Heart right ventricle (tissue), 16 donors: ENCODE measurements around the gene TCF12. TPM values are rescaled to one million over a fixed set of nuclear protein-coding genes. Genes with fewer than 3 reads are reported as not detected.

ENCODE experiments used
- ATAC-seq, 8 donors: fragments of 200-7000 bp; cut with Tn5 transposase; one replicate each; pipeline ENCODE4 v1.9.1; 2020; ENCODE audit warnings: mild to moderate bottlenecking in 8 of 8, moderate library complexity in 8 of 8, moderate number of reproducible peaks in 1 of 8
- DNase-seq, 2 donors: peaks; one replicate each; pipeline ENCODE4 v3.0.0-alpha.2; 2020
- H3K27ac ChIP-seq, 10 donors: fragments of 200-600 bp; sonication (generic) in 2 of 10; one replicate each; pipeline versions ENCODE4 v1.5.0 to v1.8.0; 2020 to 2022; ENCODE audit warnings: mild to moderate bottlenecking in 3 of 10
- H3K27me3 ChIP-seq, 7 donors: fragments of 200-600 bp; one replicate each; pipeline ENCODE4 v1.8.0; 2021 to 2022; ENCODE audit warnings: mild to moderate bottlenecking in 2 of 7
- H3K36me3 ChIP-seq, 9 donors: fragments of 200-600 bp; sonication (generic) in 1 of 9; one replicate each; pipeline versions ENCODE4 v1.5.0 to v1.8.0; 2020 to 2022; ENCODE audit warnings: mild to moderate bottlenecking in 2 of 9
- H3K4me1 ChIP-seq, 9 donors: fragments of 200-600 bp; sonication (generic) in 1 of 9; one replicate each; pipeline versions ENCODE4 v1.5.0 to v1.8.0; 2020 to 2022; ENCODE audit warnings: mild to moderate bottlenecking in 4 of 9
- H3K4me3 ChIP-seq, 10 donors: fragments of 200-600 bp; sonication (generic) in 2 of 10; one replicate each; pipeline versions ENCODE4 v1.5.0 to v1.8.0; 2020 to 2022; ENCODE audit warnings: mild to moderate bottlenecking in 7 of 10, moderate library complexity in 2 of 10
- H3K9me3 ChIP-seq, 11 donors: fragments of 200-600 bp in 10 of 11; sonication (generic) in 2 of 11; one replicate each; pipeline versions ENCODE4 v1.5.0 to v1.8.0; 2013 to 2022; ENCODE audit warnings: mild to moderate bottlenecking in 2 of 11, control low read depth in 1 of 11, moderate library complexity in 1 of 11
- WGBS, 2 donors: extraction: QIAGEN DNeasy Blood & Tissue Kit; methylation state at CpG; one replicate each; pipeline ENCODE4 v1.1.7; 2013; ENCODE audit warnings: inconsistent platforms in 1 of 2; 5-methylcytosine and 5-hydroxymethylcytosine counted together
- intact Hi-C, 10 donors: fragments of 100-400 bp; cut with DNase I; formaldehyde crosslinking; loops; one replicate each; pipeline versions ENCODE4 v1.11.1 to v1.14.2; 2022
- polyA plus RNA-seq, 2 donors: library from polyadenylated mRNA; stranded (reverse); fragments of 200-250 nt; gene quantifications; one replicate each; pipeline ENCODE4 v1.2.3, GENCODE V29; 2013
- total RNA-seq, 10 donors: library from RNA; stranded (reverse); fragmentation: NEBNext Ultra II Directional in 3 of 10; extraction: Animal tissue kit (Norgen Biotek cat#: 25700) in 3 of 10; gene quantifications; one replicate each; pipeline versions ENCODE4 v1.2.1 to v1.2.4, GENCODE V29; 2021 to 2023
- TF ChIP-seq, protein P1 (sequence below), 9 donors: fragments of 200-600 bp; sonication (generic) in 2 of 9; IDR thresholded peaks; one replicate each; pipeline versions ENCODE4 v1.5.0 to v1.8.0; 2021 to 2022; ENCODE audit warnings: antibody characterized with exemption in 9 of 9, mild to moderate bottlenecking in 5 of 9, moderate library complexity in 1 of 9
- donor health status: Arrhythmogenic right ventricular cardiomyopathy.
- donor health status: ischemic (EF 13 %, LVEDD 7.1; RV severe dilation, severe dysfunction).
- donor health status: healthy with polysubstance abuse.
- donor health status: DM: no; HTN: yes; CAD: no.
- donor health status: DM: no; HTN: no; CAD: no.
- donor health status: ischemic (EF 25% LVEDD 6.9; RV normal size, moderate dysfunction).
- donor health status: ischemic (EF 25% LVEDD 5.7; RV mildly dilated, moderate dysfunction).
- donor health status: healthy.
- donor health status: DM: yes; HTN: yes; CAD: no.
- donor health status: Ischemic cardiomyopathy.
- donor health status: ischemic (EF 35%, LVEDD 5.7; RV mildly dilated, moderate dysfunction).
- donor health status: nonischemic (EF 11% LVEDD 7.7; RV severe dilation, severe dysfunction).
- donor health status: DM: yes; HTN: yes; CAD: no.
- donor health status: PGD.
- donor health status: ischemic (EF 29% LVEDD 5.4; RV normal size, mild dysfunction).
- donor health status: nonischemic (EF 23%, LVEDD 6.1; RV moderate dilation, normal function).

Gene TCF12
- total and polyA plus RNA-seq, 12 donors: 8.7 to 55.7 (median 38.4) TPM

DNA sequence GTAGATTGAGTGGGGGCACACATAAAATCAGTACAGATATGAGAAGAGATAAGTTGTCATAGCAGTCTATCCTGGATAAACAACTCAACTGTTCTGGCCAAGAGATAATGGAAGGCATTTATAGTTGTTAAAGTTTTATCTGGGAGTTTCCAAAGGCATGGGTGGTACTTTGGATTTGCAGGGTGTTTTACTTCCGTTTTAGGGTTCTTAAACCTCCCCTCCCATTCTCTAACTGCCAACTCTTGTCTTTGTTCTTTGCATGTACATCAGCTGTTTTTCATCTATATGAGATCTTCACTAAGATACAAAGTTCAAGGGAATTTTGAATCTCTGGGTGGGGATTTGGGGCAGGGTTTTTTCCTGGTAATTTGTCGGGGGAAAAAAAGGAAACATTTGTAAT lies 283.1 kb downstream of the TCF12 start:
- Histone ChIP-seq H3K27me3 (no peaks in the 10 kb centered on the region), H3K4me1 (peaks cover 0 to 42% (median 15%) of the 10 kb centered on the region in 9 donors), H3K27ac (no peak overlapping the region), H3K36me3 (peaks cover 0 to 12% (median 0%) of the 10 kb centered on the region in 9 donors), H3K9me3 (no peaks in the 10 kb centered on the region), H3K4me3 (no peak overlapping the region)
- WGBS, 2 donors: 65 to 66% methylated on average over 2 of the region's 2 CpGs
- DNase-seq (no peak), ATAC-seq (no peak)
- intact Hi-C loops: no loop called here
- TF ChIP-seq, protein P1, sequence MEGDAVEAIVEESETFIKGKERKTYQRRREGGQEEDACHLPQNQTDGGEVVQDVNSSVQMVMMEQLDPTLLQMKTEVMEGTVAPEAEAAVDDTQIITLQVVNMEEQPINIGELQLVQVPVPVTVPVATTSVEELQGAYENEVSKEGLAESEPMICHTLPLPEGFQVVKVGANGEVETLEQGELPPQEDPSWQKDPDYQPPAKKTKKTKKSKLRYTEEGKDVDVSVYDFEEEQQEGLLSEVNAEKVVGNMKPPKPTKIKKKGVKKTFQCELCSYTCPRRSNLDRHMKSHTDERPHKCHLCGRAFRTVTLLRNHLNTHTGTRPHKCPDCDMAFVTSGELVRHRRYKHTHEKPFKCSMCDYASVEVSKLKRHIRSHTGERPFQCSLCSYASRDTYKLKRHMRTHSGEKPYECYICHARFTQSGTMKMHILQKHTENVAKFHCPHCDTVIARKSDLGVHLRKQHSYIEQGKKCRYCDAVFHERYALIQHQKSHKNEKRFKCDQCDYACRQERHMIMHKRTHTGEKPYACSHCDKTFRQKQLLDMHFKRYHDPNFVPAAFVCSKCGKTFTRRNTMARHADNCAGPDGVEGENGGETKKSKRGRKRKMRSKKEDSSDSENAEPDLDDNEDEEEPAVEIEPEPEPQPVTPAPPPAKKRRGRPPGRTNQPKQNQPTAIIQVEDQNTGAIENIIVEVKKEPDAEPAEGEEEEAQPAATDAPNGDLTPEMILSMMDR (IDR thresholded peaks at IDR 0.05): no peak

DNA sequence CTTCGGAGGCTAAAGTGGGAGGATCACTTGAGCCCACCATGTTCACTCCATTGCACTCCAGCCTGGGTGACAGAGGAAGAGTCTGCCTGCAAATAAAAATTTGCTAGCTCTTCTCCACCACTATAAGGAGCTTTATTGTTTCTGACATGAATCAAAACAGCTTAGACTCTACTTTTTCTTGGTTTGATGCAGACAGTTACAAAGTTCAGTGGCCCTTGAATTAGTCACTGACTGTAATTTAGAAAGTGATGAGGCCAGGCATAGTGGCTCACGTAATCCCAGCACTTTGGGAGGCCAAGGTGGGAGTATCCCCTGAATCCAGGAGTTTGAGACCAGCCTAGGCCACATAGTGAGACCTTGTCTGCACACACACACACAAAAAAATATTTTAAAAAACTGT lies 285.5 kb downstream of the TCF12 start:
- 96% methylated on average over 2 of the region's 2 CpGs for WGBS, 2 donors
- H3K4me3 ChIP-seq: no peak overlapping the region
- H3K36me3 ChIP-seq: peaks cover 0 to 6% (median 0%) of the 10 kb centered on the region in 9 donors
- no peaks in the 10 kb centered on the region for H3K9me3 ChIP-seq
- DNase-seq (no peak), ATAC-seq (no peak)
- TF ChIP-seq, protein P1 (IDR thresholded peaks at IDR 0.05): no peak
- peaks cover 0 to 33% (median 10%) of the 10 kb centered on the region in 9 donors for H3K4me1 ChIP-seq
- H3K27ac ChIP-seq: no peak overlapping the region
- H3K27me3 ChIP-seq: no peaks in the 10 kb centered on the region
- intact Hi-C loops: no loop called here

DNA sequence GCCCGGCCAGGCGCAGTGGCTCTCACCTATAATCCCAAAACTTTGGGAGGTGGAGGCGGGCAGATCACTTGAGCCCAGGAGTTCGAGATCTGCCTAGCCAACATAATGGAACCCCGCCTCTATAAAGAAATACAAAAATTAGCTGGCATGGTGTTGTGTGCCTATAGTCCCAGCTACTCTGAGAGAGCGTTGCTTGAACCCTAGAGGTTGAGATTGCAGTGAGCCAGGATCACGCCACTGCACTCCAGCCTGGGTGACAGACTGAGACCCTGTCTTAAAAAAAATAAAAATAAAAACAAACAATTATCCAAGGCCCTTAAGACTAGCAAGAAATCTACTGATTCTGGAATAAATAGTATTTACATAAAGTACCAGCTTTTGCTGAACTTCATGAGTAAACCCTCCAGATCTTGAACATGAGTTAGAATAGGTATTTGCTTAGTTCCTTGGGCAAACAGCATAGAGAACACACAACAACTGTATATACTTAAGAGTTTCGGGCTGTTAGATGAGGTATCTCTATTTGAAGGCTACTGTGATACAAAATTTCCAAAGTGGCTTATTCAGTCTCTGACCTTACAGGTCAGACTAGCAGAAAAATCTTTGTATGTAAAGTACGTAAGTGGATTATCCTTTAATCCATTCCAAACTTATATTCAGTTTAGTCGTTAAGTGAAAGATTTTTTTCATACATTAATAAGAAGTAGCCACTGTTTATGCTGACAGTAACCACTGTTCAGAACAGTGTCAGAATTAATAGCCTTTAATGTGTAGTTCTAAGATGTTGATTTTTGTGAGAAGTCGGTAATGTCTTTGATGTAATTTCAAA lies 286.8 kb downstream of the TCF12 start:
- no peak for DNase-seq
- no peak overlapping the region for H3K27ac ChIP-seq
- intact Hi-C loops: no loop called here
- WGBS, 2 donors: 89 to 92% methylated on average over 11 of the region's 11 CpGs
- H3K9me3 ChIP-seq: no peaks in the 10 kb centered on the region
- TF ChIP-seq, protein P1 (IDR thresholded peaks at IDR 0.05): no peak
- peaks cover 0 to 4% (median 0%) of the 10 kb centered on the region in 9 donors for H3K36me3 ChIP-seq
- peaks cover 0 to 21% (median 0%) of the 10 kb centered on the region in 9 donors for H3K4me1 ChIP-seq
- no peak overlapping the region for H3K4me3 ChIP-seq
- no peak for ATAC-seq
- no peaks in the 10 kb centered on the region for H3K27me3 ChIP-seq

DNA sequence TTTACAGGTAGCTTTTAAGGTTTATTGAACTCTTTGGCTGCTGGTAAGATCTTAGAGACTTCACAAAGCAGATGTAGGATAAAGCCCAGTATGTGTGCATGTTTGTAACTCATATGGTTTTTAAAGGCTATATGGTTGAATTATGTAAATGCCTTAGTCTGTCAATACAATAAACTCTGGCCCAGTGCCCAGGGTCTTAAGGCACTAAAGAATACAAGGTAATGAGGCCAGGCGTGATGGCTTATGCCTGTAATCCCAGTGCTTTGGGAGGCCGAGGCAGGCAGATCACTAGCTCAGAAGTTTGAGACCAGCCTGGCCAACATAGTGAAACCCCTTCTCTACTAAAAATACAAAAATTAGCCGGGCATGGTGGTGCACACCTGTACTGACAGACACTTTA lies 287.6 kb downstream of the TCF12 start:
- TF ChIP-seq, protein P1 (IDR thresholded peaks at IDR 0.05): no peak
- H3K9me3 ChIP-seq: no peaks in the 10 kb centered on the region
- ATAC-seq: no peak
- no peaks in the 10 kb centered on the region for H3K27me3 ChIP-seq
- peaks cover 0 to 23% (median 0%) of the 10 kb centered on the region in 9 donors for H3K4me1 ChIP-seq
- intact Hi-C loops: no loop called here
- no peak overlapping the region for H3K4me3 ChIP-seq
- H3K36me3 ChIP-seq: peaks cover 0 to 4% (median 0%) of the 10 kb centered on the region in 9 donors
- no peak for DNase-seq
- no peak overlapping the region for H3K27ac ChIP-seq
- 95 to 96% methylated on average over 3 of the region's 3 CpGs for WGBS, 2 donors
